Smooth muscle cell (in vitro differentiated cells): ENCODE measurements around the gene TRIO. TPM values are rescaled to one million over a fixed set of nuclear protein-coding genes. Genes with fewer than 3 reads are reported as not detected.

Experiments
- DNase-seq: peaks from one replicate; lab custom pipeline; 2025; ENCODE audit not compliant: unreplicated experiment; lab: John Stamatoyannopoulos, UW
- H2AFZ ChIP-seq: fragments of 200-600 bp; sonication (generic); 2 replicates; pipeline ENCODE4 v1.6.0; 2016; ENCODE audit warnings: antibody characterized with exemption, low read depth, mild to moderate bottlenecking
- H3F3A ChIP-seq: fragments of 200-600 bp; sonication (generic); 2 replicates; pipeline ENCODE4 v1.6.0; 2017; ENCODE audit warnings: antibody characterized with exemption, low read depth
- H3K27ac ChIP-seq: fragments of 200-600 bp; sonication (generic); 2 replicates; pipeline ENCODE4 v1.5.1; 2016; ENCODE audit warnings: low read depth, mild to moderate bottlenecking
- H3K27me3 ChIP-seq: fragments of 200-600 bp; sonication (generic); 2 replicates; pipeline ENCODE4 v1.6.1; 2016; ENCODE audit warnings: low read depth, mild to moderate bottlenecking
- H3K36me3 ChIP-seq: fragments of 200-600 bp; sonication (generic); 2 replicates; pipeline ENCODE4 v1.5.1; 2016; ENCODE audit warnings: low read depth
- H3K4me1 ChIP-seq: fragments of 200-600 bp; sonication (generic); 2 replicates; pipeline ENCODE4 v1.5.1; 2016; ENCODE audit warnings: low read depth
- H3K4me2 ChIP-seq: fragments of 200-600 bp; sonication (generic); 2 replicates; pipeline ENCODE4 v1.6.0; 2016; ENCODE audit warnings: mild to moderate bottlenecking
- H3K4me3 ChIP-seq: fragments of 200-600 bp; sonication (generic); 2 replicates; pipeline ENCODE4 v1.5.1; 2016; ENCODE audit warnings: mild to moderate bottlenecking
- H3K79me2 ChIP-seq: fragments of 200-600 bp; sonication (generic); 2 replicates; pipeline ENCODE4 v1.6.0; 2016; ENCODE audit warnings: low read depth, mild to moderate bottlenecking
- H3K9ac ChIP-seq: fragments of 200-600 bp; sonication (generic); 2 replicates; pipeline ENCODE4 v1.6.0; 2016; ENCODE audit warnings: low read depth
- H3K9me3 ChIP-seq: fragments of 200-600 bp; sonication (generic); replicated peaks from 2 replicates; pipeline ENCODE4 v1.5.1; 2016; ENCODE audit warnings: low read depth
- H4K20me1 ChIP-seq: fragments of 200-600 bp; sonication (generic); 2 replicates; pipeline ENCODE4 v1.6.0; 2016; ENCODE audit warnings: low read depth
- WGBS: methylation state at CpG from one replicate; pipeline ENCODE4 v1.1.7; 2016; ENCODE audit warnings: low lambda C conversion rate; 5-methylcytosine and 5-hydroxymethylcytosine counted together
- polyA plus RNA-seq: library from polyadenylated mRNA; unstranded; fragments of >200 nt; fragmentation: Nextera tagmentation; extraction: Ambion mirVana; gene quantifications from 2 replicates; pipeline ENCODE4 v1.2.1, GENCODE V29; 2016
- total RNA-seq: library from RNA; depleted of rRNA; stranded (reverse); fragments of >200 nt; gene quantifications from 2 replicates; pipeline ENCODE4 v1.2.3, GENCODE V29; 2014
- TF ChIP-seq, protein P1 (sequence below): fragments of 200-600 bp; sonication (generic); IDR thresholded peaks from 2 replicates; pipeline ENCODE4 v1.5.1; 2017; ENCODE audit warnings: borderline replicate concordance, mild to moderate bottlenecking, antibody characterized with exemption; ENCODE audit not compliant: insufficient read depth, poor library complexity, severe bottlenecking

TRIO gene
- total and polyA plus RNA-seq, 2 experiments from 2014 or later = 10.2 to 118 TPM

GRCh38 chr5:14176888-14177287 lies 33.7 kb downstream of the TRIO start:
- Histone ChIP-seq H3K27ac (peak overlapping the region; percentile 84), H3K36me3 (no peaks in the 10 kb centered on the region), H3F3A (peaks cover 7% of the 10 kb centered on the region), H3K79me2 (peaks cover 100% of the 10 kb centered on the region), H4K20me1 (peaks cover 83% of the 10 kb centered on the region), H3K27me3 (no peaks in the 10 kb centered on the region), H3K9ac (no peak overlapping the region), H3K4me2 (no peak overlapping the region), H3K4me3 (no peak overlapping the region), H2AFZ (no peak overlapping the region), H3K9me3 (no peaks in the 10 kb centered on the region), H3K4me1 (peaks cover 43% of the 10 kb centered on the region)
- DNase-seq = no peak
- 92% methylated on average over 2 of the region's 2 CpGs for WGBS
- TF ChIP-seq, protein P1, sequence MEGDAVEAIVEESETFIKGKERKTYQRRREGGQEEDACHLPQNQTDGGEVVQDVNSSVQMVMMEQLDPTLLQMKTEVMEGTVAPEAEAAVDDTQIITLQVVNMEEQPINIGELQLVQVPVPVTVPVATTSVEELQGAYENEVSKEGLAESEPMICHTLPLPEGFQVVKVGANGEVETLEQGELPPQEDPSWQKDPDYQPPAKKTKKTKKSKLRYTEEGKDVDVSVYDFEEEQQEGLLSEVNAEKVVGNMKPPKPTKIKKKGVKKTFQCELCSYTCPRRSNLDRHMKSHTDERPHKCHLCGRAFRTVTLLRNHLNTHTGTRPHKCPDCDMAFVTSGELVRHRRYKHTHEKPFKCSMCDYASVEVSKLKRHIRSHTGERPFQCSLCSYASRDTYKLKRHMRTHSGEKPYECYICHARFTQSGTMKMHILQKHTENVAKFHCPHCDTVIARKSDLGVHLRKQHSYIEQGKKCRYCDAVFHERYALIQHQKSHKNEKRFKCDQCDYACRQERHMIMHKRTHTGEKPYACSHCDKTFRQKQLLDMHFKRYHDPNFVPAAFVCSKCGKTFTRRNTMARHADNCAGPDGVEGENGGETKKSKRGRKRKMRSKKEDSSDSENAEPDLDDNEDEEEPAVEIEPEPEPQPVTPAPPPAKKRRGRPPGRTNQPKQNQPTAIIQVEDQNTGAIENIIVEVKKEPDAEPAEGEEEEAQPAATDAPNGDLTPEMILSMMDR = no peak

DNA sequence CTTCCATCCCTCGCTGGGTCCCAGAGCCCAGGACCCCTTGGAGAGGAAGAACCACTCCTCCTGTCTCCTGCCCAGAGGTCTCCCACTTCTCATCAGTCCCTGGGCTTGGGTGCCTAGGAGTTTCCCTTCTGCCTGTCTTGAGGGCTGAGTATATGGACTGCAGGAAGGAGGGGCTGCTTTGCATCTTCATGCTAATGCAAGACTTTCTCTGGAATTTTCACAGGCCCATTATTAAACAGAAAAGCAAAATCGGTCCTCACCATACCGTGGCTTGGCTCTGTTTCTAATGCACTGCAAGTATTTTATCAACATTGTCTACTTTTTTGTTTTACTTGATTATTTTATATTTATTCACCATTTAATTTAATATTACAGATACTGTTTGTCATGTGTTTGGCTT lies 34.5 kb downstream of the TRIO start:
- TF ChIP-seq, protein P1 = no peak
- Histone ChIP-seq H3F3A (peaks cover 11% of the 10 kb centered on the region), H3K4me1 (peaks cover 42% of the 10 kb centered on the region), H3K9me3 (no peaks in the 10 kb centered on the region), H3K36me3 (no peaks in the 10 kb centered on the region), H3K9ac (no peak overlapping the region), H3K79me2 (peaks cover 100% of the 10 kb centered on the region), H3K4me2 (no peak overlapping the region), H4K20me1 (peaks cover 83% of the 10 kb centered on the region), H2AFZ (no peak overlapping the region), H3K4me3 (no peak overlapping the region), H3K27me3 (no peaks in the 10 kb centered on the region), H3K27ac (peak overlapping the region; percentile 84)
- 59% methylated on average over 3 of the region's 3 CpGs for WGBS
- no peak for DNase-seq

DNA sequence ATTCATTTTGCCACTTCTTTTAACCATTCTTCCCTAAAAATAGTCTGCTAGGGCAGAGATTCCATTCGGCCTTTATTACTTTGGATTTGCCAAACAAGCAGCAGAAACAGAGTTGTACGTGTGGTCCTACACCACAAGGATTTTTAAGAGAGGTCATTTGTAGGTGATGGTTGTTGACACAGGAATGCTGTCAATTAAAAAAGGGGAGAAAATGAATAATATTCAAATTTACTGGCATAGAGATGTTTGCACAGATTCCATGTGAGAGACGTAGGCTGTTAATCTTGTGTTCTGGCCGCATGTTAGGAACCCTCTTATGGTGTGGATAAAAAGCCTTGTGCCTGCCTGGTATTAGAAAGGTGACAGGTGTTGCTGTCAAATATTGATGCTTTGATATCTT lies 34.9 kb downstream of the TRIO start:
- Histone ChIP-seq H3K4me2 (peak overlapping the region; percentile 75), H3K27ac (peak overlapping the region; percentile 84), H3K4me3 (no peak overlapping the region), H3K79me2 (peaks cover 100% of the 10 kb centered on the region), H3K4me1 (peaks cover 47% of the 10 kb centered on the region), H3K9me3 (no peaks in the 10 kb centered on the region), H3K36me3 (no peaks in the 10 kb centered on the region), H3F3A (peaks cover 11% of the 10 kb centered on the region), H3K27me3 (no peaks in the 10 kb centered on the region), H3K9ac (no peak overlapping the region), H2AFZ (no peak overlapping the region), H4K20me1 (peaks cover 83% of the 10 kb centered on the region)
- no peak for DNase-seq
- 43% methylated on average over 4 of the region's 4 CpGs for WGBS
- TF ChIP-seq, protein P1 = no peak

DNA sequence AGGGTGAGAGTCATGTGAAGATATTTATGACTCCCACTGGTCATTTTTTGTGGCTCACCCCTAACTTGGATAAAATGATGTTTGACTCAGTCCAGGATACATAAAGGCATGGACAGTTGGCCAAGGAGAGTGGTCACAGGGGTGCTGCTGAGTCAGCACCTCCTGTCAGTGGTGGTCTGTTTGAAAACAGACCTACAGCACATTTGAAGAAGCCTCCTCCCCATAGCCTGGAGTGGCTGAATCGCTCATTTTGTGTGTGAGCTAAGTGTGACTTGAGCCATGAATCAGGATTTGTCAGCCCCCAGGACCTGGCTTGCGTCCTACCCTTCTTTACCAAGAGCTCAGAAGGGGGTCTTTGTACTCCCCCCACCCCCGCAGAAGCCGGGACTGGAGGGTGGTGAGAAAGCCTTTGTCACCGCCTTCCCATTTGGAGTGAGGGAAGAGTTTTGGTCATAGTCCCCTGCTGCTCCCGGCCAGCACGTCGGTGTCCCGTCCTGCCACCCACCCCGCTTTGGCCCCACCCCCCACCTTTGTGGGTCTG lies 35.6 kb downstream of the TRIO start:
- peaks cover 8% of the 10 kb centered on the region for H3F3A ChIP-seq
- WGBS = 8% methylated on average over 10 of the region's 10 CpGs
- H3K79me2 ChIP-seq = peaks cover 100% of the 10 kb centered on the region
- peak overlapping the region; percentile 75 for H3K4me2 ChIP-seq
- H3K4me1 ChIP-seq = peaks cover 48% of the 10 kb centered on the region
- no peaks in the 10 kb centered on the region for H3K9me3 ChIP-seq
- no peaks in the 10 kb centered on the region for H3K36me3 ChIP-seq
- TF ChIP-seq, protein P1 = no peak
- H4K20me1 ChIP-seq = peaks cover 82% of the 10 kb centered on the region
- DNase-seq = no peak
- peak overlapping the region; percentile 84 for H3K27ac ChIP-seq
- H3K27me3 ChIP-seq = no peaks in the 10 kb centered on the region
- no peak overlapping the region for H2AFZ ChIP-seq
- no peak overlapping the region for H3K4me3 ChIP-seq
- H3K9ac ChIP-seq = peak overlapping the region; percentile 59
